Osteoblast (primary cell): ENCODE data around the gene MYCN. TPM values are rescaled to one million over a fixed set of nuclear protein-coding genes. Genes with fewer than 3 reads are reported as not detected.
"Not testable (repeated sequence)": the region's sequence is repeated elsewhere in the genome, so short reads cannot be mapped to it uniquely, and the experiment has no call there.

Experiments
- DNase-seq: peaks from one replicate; pipeline ENCODE4 v3.0.0; 2011; ENCODE audit warnings: low spot score, mixed read lengths; ENCODE audit not compliant: insufficient read length; ENCODE audit errors: missing footprints
- H2AFZ ChIP-seq: 2 replicates; pipeline ENCODE4 v1.6.0; 2011; ENCODE audit warnings: mild to moderate bottlenecking, low read length
- H3K27ac ChIP-seq: 2 replicates; pipeline ENCODE4 v1.5.1; 2011; ENCODE audit warnings: mild to moderate bottlenecking, low read depth, low read length, moderate library complexity
- H3K27me3 ChIP-seq: 2 replicates; pipeline ENCODE4 v1.6.0; 2012; ENCODE audit warnings: mild to moderate bottlenecking, control low read depth, inconsistent platforms, low read length, moderate library complexity; ENCODE audit not compliant: insufficient read depth
- H3K36me3 ChIP-seq: 2 replicates; pipeline ENCODE4 v1.5.1; 2011; ENCODE audit warnings: mild to moderate bottlenecking, low read length, control low read depth, moderate library complexity; ENCODE audit not compliant: insufficient read depth
- H3K4me1 ChIP-seq: 2 replicates; pipeline ENCODE4 v1.5.1; 2011; ENCODE audit warnings: mild to moderate bottlenecking, low read length, control low read depth, moderate library complexity; ENCODE audit not compliant: insufficient read depth
- H3K4me2 ChIP-seq: 2 replicates; pipeline ENCODE4 v1.6.0; 2011; ENCODE audit warnings: mild to moderate bottlenecking, low read length; ENCODE audit not compliant: insufficient read depth
- H3K4me3 ChIP-seq: fragments of 200-600 bp; sonication (generic); 3 replicates; pipeline ENCODE4 v1.5.1; 2012; ENCODE audit warnings: mild to moderate bottlenecking, low read length, inconsistent platforms; ENCODE audit not compliant: insufficient read depth
- H3K79me2 ChIP-seq: 2 replicates; pipeline ENCODE4 v1.6.0; 2012; ENCODE audit warnings: mild to moderate bottlenecking, low read length, control low read depth, inconsistent platforms; ENCODE audit not compliant: insufficient read depth
- H3K9me3 ChIP-seq: 2 replicates; pipeline ENCODE4 v1.5.1; 2011; ENCODE audit warnings: low read depth, low read length, control low read depth
- H4K20me1 ChIP-seq: 2 replicates; pipeline ENCODE4 v1.6.0; 2012; ENCODE audit warnings: mild to moderate bottlenecking, low read length, control low read depth; ENCODE audit not compliant: insufficient read depth
- total RNA-seq: library from RNA; depleted of rRNA; stranded (reverse); fragments of >200 nt; gene quantifications from 2 replicates; pipeline ENCODE4 v1.2.3, GENCODE V29; 2012
- TF ChIP-seq, protein P1 (sequence below): IDR thresholded peaks from 2 replicates; pipeline ENCODE4 v1.5.1; 2011; ENCODE audit warnings: mild to moderate bottlenecking, low read depth, low read length, moderate library complexity; ENCODE audit errors: extremely low read depth

Gene MYCN
- total RNA-seq, 1 donor = not detected

GRCh38 chr2:15923597-15923996, 16.8 kb upstream of the MYCN start:
- Histone ChIP-seq H2AFZ (no peak overlapping the region), H3K27me3 (no peaks in the 10 kb centered on the region), H3K36me3 (no peaks in the 10 kb centered on the region), H3K27ac (no peak overlapping the region), H3K79me2 (no peaks in the 10 kb centered on the region), H3K4me2 (no peak overlapping the region), H4K20me1 (no peaks in the 10 kb centered on the region), H3K4me3 (no peak overlapping the region), H3K4me1 (no peaks in the 10 kb centered on the region), H3K9me3 (no peaks in the 10 kb centered on the region)
- TF ChIP-seq, protein P1, sequence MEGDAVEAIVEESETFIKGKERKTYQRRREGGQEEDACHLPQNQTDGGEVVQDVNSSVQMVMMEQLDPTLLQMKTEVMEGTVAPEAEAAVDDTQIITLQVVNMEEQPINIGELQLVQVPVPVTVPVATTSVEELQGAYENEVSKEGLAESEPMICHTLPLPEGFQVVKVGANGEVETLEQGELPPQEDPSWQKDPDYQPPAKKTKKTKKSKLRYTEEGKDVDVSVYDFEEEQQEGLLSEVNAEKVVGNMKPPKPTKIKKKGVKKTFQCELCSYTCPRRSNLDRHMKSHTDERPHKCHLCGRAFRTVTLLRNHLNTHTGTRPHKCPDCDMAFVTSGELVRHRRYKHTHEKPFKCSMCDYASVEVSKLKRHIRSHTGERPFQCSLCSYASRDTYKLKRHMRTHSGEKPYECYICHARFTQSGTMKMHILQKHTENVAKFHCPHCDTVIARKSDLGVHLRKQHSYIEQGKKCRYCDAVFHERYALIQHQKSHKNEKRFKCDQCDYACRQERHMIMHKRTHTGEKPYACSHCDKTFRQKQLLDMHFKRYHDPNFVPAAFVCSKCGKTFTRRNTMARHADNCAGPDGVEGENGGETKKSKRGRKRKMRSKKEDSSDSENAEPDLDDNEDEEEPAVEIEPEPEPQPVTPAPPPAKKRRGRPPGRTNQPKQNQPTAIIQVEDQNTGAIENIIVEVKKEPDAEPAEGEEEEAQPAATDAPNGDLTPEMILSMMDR = no peak
- DNase-seq = no peak

DNA sequence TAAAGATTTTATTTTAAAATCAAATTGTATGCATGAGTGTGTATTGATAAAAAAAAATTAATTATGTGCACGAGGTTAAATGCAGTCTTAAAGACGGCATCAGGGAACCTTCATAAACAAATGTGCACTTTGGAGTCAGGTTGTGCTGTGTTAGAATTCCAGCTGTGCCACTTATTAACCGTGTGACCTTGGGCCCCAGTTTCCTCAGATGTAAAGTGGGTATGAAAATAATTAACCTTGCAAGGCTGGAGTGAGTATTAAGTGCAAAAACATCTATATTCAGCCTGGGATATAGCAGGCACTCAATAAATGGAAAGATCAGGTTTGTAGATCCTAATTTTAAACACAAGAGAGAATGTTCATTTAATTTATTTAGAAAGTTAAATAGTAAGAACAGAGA, 14.5 kb upstream of the MYCN start:
- TF ChIP-seq, protein P1 = no peak
- Histone ChIP-seq H3K4me2 (no peak overlapping the region), H3K36me3 (no peaks in the 10 kb centered on the region), H3K4me3 (no peak overlapping the region), H3K79me2 (no peaks in the 10 kb centered on the region), H2AFZ (no peak overlapping the region), H3K27me3 (no peaks in the 10 kb centered on the region), H3K27ac (no peak overlapping the region), H3K4me1 (no peaks in the 10 kb centered on the region), H3K9me3 (no peaks in the 10 kb centered on the region), H4K20me1 (no peaks in the 10 kb centered on the region)
- DNase-seq = no peak

- DNase-seq = no peak
- Histone ChIP-seq H3K79me2 (no peaks in the 10 kb centered on the region), H3K4me3 (no peak overlapping the region), H4K20me1 (no peaks in the 10 kb centered on the region), H3K27me3 (no peaks in the 10 kb centered on the region), H3K36me3 (no peaks in the 10 kb centered on the region), H3K4me2 (no peak overlapping the region), H2AFZ (no peak overlapping the region), H3K4me1 (no peaks in the 10 kb centered on the region), H3K9me3 (no peaks in the 10 kb centered on the region), H3K27ac (no peak overlapping the region)
- TF ChIP-seq, protein P1 = no peak
Measured at GRCh38 chr2:15926252-15926651, 14.1 kb upstream of the MYCN start.

DNA sequence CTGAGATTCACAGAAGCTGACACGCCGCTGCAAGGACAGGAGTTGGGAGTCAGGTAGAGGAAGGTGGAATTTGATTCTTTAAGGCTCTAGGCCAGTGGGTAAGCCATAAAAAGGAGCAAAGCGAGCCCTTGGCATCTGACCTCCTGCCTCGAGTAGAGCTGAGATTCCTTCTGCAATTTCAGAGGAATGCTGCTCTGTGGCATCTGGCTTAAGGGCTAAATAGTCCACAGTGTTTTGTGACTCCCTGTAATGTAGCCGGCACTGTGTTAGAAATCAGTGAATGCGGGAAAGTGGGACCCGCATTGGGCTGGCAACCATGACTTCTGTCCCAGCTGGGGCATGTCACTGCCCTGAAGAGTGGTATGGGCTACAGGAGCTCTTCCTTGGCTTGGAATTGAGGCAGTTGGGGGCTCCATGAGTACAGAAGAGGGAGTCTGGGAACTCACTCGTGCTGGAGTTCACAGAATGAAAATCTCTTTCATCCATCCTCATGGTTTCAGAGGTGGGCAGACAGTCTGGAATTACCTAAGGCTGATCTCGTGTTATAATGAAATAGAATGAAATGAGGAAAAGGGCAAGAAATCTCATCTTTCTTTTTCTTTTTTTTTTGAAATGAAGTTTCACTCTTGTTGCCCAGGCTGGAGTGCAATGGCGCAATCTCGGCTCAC, 12.7 kb upstream of the MYCN start:
- Histone ChIP-seq H3K4me1 (no peaks in the 10 kb centered on the region), H3K4me3 (no peak overlapping the region), H4K20me1 (no peaks in the 10 kb centered on the region), H3K9me3 (no peaks in the 10 kb centered on the region), H3K27me3 (no peaks in the 10 kb centered on the region), H3K79me2 (no peaks in the 10 kb centered on the region), H3K27ac (no peak overlapping the region), H2AFZ (no peak overlapping the region), H3K36me3 (no peaks in the 10 kb centered on the region), H3K4me2 (no peak overlapping the region)
- TF ChIP-seq, protein P1 = no peak
- DNase-seq = no peak

DNA sequence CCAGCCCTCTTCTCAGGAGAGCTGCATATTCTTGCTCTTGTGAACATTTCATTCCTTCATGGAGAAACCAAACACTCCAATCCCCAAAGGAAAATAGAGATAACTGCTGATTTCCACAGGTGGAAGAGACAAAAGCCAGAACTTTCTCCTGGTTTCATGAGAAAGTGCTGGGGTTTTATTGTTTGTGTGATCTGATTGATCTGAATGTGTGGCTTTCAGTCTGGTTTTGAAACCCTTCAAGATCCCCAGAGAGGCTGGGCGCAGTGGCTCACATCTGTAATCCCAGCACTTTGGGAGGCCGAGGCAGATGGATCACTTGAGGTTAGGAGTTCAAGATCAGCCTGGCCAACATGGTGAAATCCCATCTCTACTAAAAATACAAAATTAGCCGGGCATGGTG, 11.3 kb upstream of the MYCN start:
- H3K4me1 ChIP-seq, H3K4me3 ChIP-seq, DNase-seq, H3K27me3 ChIP-seq, H4K20me1 ChIP-seq, H3K79me2 ChIP-seq, H3K36me3 ChIP-seq, H3K27ac ChIP-seq, H2AFZ ChIP-seq, H3K4me2 ChIP-seq, H3K9me3 ChIP-seq: not testable (repeated sequence)
